Heart left ventricle (tissue), 16 donors: ENCODE data around the gene DNM1. TPM values are rescaled to one million over a fixed set of nuclear protein-coding genes. Genes with fewer than 3 reads are reported as not detected.
A peak's percentile ranks its signal among the peaks of the same experiment; 100 is the strongest.

Experiments
- ATAC-seq, 4 donors: fragments of 200-7000 bp; cut with Tn5 transposase; one replicate each; pipeline ENCODE4 v1.9.1; 2020 to 2022; ENCODE audit warnings: moderate library complexity in 4 of 4, mild to moderate bottlenecking in 3 of 4, moderate number of reproducible peaks in 1 of 4
- DNase-seq, 5 donors: peaks; one replicate each; pipeline ENCODE4 v3.0.0-alpha.2; 2020
- H3K27ac ChIP-seq, 12 donors: fragments of 200-600 bp; sonication (generic) in 4 of 12; one replicate each; pipeline versions ENCODE4 v1.5.0 to v1.8.0; 2016 to 2022; ENCODE audit warnings: mild to moderate bottlenecking in 2 of 12
- H3K27me3 ChIP-seq, 9 donors: fragments of 200-600 bp; sonication (generic) in 2 of 9; one replicate each; pipeline versions ENCODE4 v1.5.1 to v1.8.0; 2016 to 2022; ENCODE audit warnings: mild to moderate bottlenecking in 3 of 9
- H3K36me3 ChIP-seq, 9 donors: fragments of 200-600 bp; sonication (generic) in 2 of 9; one replicate each; pipeline versions ENCODE4 v1.5.0 to v1.8.0; 2018 to 2022; ENCODE audit warnings: mild to moderate bottlenecking in 2 of 9
- H3K4me1 ChIP-seq, 12 donors: fragments of 200-600 bp; sonication (generic) in 4 of 12; one replicate each; pipeline versions ENCODE4 v1.5.0 to v1.8.0; 2016 to 2022; ENCODE audit warnings: mild to moderate bottlenecking in 3 of 12
- H3K4me3 ChIP-seq, 12 donors: fragments of 200-600 bp; sonication (generic) in 4 of 12; one replicate each; pipeline versions ENCODE4 v1.5.0 to v1.8.0; 2017 to 2022; ENCODE audit warnings: mild to moderate bottlenecking in 9 of 12, moderate library complexity in 4 of 12
- H3K9me3 ChIP-seq, 12 donors: fragments of 200-600 bp; sonication (generic) in 4 of 12; one replicate each; pipeline versions ENCODE4 v1.5.0 to v1.8.0; 2016 to 2022; ENCODE audit warnings: mild to moderate bottlenecking in 1 of 12
- CTCF ChIP-seq, 12 donors: fragments of 200-600 bp; sonication (generic) in 4 of 12; IDR thresholded peaks; one replicate each; pipeline versions ENCODE4 v1.5.0 to v1.8.0; 2018 to 2022; ENCODE audit warnings: antibody characterized with exemption in 12 of 12, mild to moderate bottlenecking in 5 of 12
- POLR2A ChIP-seq, 2 donors: fragments of 450-650 bp; IDR thresholded peaks; one replicate each; pipeline ENCODE4 v1.6.1; 2017; ENCODE audit warnings: antibody characterized with exemption in 2 of 2, mild to moderate bottlenecking in 2 of 2, moderate library complexity in 2 of 2
- WGBS, 4 donors: extraction: QIAGEN DNeasy Blood & Tissue Kit in 2 of 4; methylation state at CpG; one replicate each; pipeline versions ENCODE4 v1.1.5 to v1.1.7; 2013 to 2018; 5-methylcytosine and 5-hydroxymethylcytosine counted together
- intact Hi-C, 10 donors: fragments of 100-400 bp; cut with DNase I; formaldehyde crosslinking; loops; one replicate each; pipeline versions ENCODE4 v1.11.1 to v1.14.2; 2022
- microRNA counts, 2 donors: library from miRNA; unstranded; fragments of <30 nt; microRNA quantifications; one replicate each; lab custom pipeline; 2016
- microRNA-seq, 4 donors: library from miRNA; unstranded; fragments of <30 nt; microRNA quantifications; one replicate each; pipeline versions ENCODE4 to v1.2.0, GENCODE V29; 2017 to 2020
- polyA plus RNA-seq, 2 donors: library from polyadenylated mRNA; stranded (reverse); fragments of 200-250 nt; gene quantifications; one replicate each; pipeline ENCODE4 v1.2.3, GENCODE V29; 2013
- total RNA-seq, 9 donors: library from RNA; depleted of rRNA in 2 of 9; stranded (reverse); fragments of >200 nt in 2 of 9; fragmentation: NEBNext Ultra II Directional in 3 of 9; extraction: Animal tissue kit (Norgen Biotek cat#: 25700) in 3 of 9; gene quantifications; one replicate each; pipeline versions ENCODE4 v1.1.0 to v1.2.4, GENCODE V29; 2016 to 2023
- donor health status: ischemic (EF 13 %, LVEDD 7.1; RV severe dilation, severe dysfunction).
- donor health status: healthy with polysubstance abuse.
- donor health status: DM: no; HTN: yes; CAD: no.
- donor health status: DM: no; HTN: no; CAD: no.
- donor health status: ischemic (EF 25% LVEDD 6.9; RV normal size, moderate dysfunction).
- donor health status: ischemic (EF 25% LVEDD 5.7; RV mildly dilated, moderate dysfunction).
- donor health status: healthy.
- donor health status: DM: yes; HTN: yes; CAD: no.
- donor health status: ischemic (EF 35%, LVEDD 5.7; RV mildly dilated, moderate dysfunction).
- donor health status: nonischemic (EF 11% LVEDD 7.7; RV severe dilation, severe dysfunction).
- donor health status: DM: yes; HTN: yes; CAD: no.
- donor health status: PGD.
- donor health status: ischemic (EF 29% LVEDD 5.4; RV normal size, mild dysfunction).
- donor health status: nonischemic (EF 23%, LVEDD 6.1; RV moderate dilation, normal function).

DNM1 gene
- total and polyA plus RNA-seq, 11 donors, result 1.6 to 17.2 (median 3.6) TPM

- 90 to 93% (median 92%) methylated on average over 18 to 20 of the region's 20 CpGs for WGBS, 4 donors
- TF ChIP-seq CTCF (IDR thresholded peaks at IDR 0.05), result no peak
- no peak for TF ChIP-seq POLR2A (IDR thresholded peaks at IDR 0.05)
- H3K27me3 ChIP-seq, result no peaks in the 10 kb centered on the region
- ATAC-seq, result no peak
- H3K4me3 ChIP-seq, result no peak overlapping the region
- H3K9me3 ChIP-seq, result no peaks in the 10 kb centered on the region
- peaks cover 0 to 5% (median 0%) of the 10 kb centered on the region in 9 donors for H3K36me3 ChIP-seq
- H3K27ac ChIP-seq, result no peak overlapping the region
- no peak for DNase-seq
- peaks cover 0 to 6% (median 0%) of the 10 kb centered on the region in 12 donors for H3K4me1 ChIP-seq
- intact Hi-C loops, result loop anchor here in 4 of 10 donors (5.0 to 10.0 kb wide), 5 partner anchors 43 to 336 kb away; partner anchors contain the start of gene SLC27A4 (in 3 of the 4)
These were observed 95.6 kb downstream of the DNM1 start for GRCh38 chr9:128298535-128299482.

- 76 to 81% (median 78%) methylated on average over 9 of the region's 9 CpGs for WGBS, 4 donors
- no peak for TF ChIP-seq POLR2A (IDR thresholded peaks at IDR 0.05)
- TF ChIP-seq CTCF (IDR thresholded peaks at IDR 0.05), result no peak
- no peaks in the 10 kb centered on the region for H3K9me3 ChIP-seq
These were observed 101.2 kb downstream of the DNM1 start for GRCh38 chr9:128304136-128304970.

More at GRCh38 chr9:128304136-128304970, 101.2 kb downstream of the DNM1 start:
- intact Hi-C loops, result no loop called here
- Histone ChIP-seq H3K36me3 (peaks cover 0 to 18% (median 16%) of the 10 kb centered on the region in 9 donors), H3K27me3 (no peaks in the 10 kb centered on the region), H3K4me1 (peaks cover 0 to 5% (median 0%) of the 10 kb centered on the region in 12 donors), H3K27ac (no peak overlapping the region), H3K4me3 (no peak overlapping the region)
- ATAC-seq, result peak; percentile 20 to 57 (median 30)
- no peak for DNase-seq

MicroRNAs encoded within 50 kb of the gene (microRNA counts, 767-probe panel; counts per million panel counts)
- microRNA hsa-miR-199b-5p (lab: Ali Mortazavi, UCI), result 3,298 to 3,821 counts per million in 2 donors
- microRNA hsa-miR-3154 (lab: Ali Mortazavi, UCI), result 0 to 71.6 counts per million in 2 donors

Small RNA genes within 50 kb of the gene (microRNA-seq; reads per million reads assigned to microRNA genes)
- gene MIR199B, result 237 to 575 (median 356) reads per million in 4 donors
- gene MIR3154, result 0.77 to 1.2 (median 0.90) reads per million in 4 donors

Other genes with a start within 250 kb of the DNM1 start
- 10 to 100 TPM in 7 of 9 donors, 1 to 10 TPM in 2; 5.4 to 45.2 (median 24.1) TPM for gene EEIG1, start 222.4 kb upstream of the DNM1 start, total RNA-seq
- gene EEIG1, start 222.4 kb upstream of the DNM1 start, polyA plus RNA-seq, result 10 to 100 TPM in 1 of 2 donors, 1 to 10 TPM in 1; 9.2 to 10.4 TPM
- 1 to 10 TPM; 3.5 to 8.9 (median 7.2) TPM for gene NAIF1, start 136.1 kb upstream of the DNM1 start, total RNA-seq
- gene NAIF1, start 136.1 kb upstream of the DNM1 start, polyA plus RNA-seq, result 1 to 10 TPM; 4.0 to 5.0 TPM
- gene SLC25A25, start 135.1 kb upstream of the DNM1 start, total RNA-seq, result 10 to 100 TPM in 3 of 9 donors, 1 to 10 TPM in 6; 3.2 to 15.1 (median 6.7) TPM
- 1 to 10 TPM; 1.7 to 8.8 TPM for gene SLC25A25, start 135.1 kb upstream of the DNM1 start, polyA plus RNA-seq
- gene PTGES2, start 75.7 kb upstream of the DNM1 start, total RNA-seq, result 100 to 1,000 TPM; 116 to 166 (median 139) TPM
- 100 to 1,000 TPM; 143 to 179 TPM for gene PTGES2, start 75.7 kb upstream of the DNM1 start, polyA plus RNA-seq
- gene LCN2, start 53.9 kb upstream of the DNM1 start, total RNA-seq, result 1 to 10 TPM in 1 of 9 donors, not detected in 8; 5.8 TPM
- 1 to 10 TPM in 1 of 2 donors, not detected in 1; 1.1 TPM for gene LCN2, start 53.9 kb upstream of the DNM1 start, polyA plus RNA-seq
- 100 to 1,000 TPM in 2 of 9 donors, 10 to 100 TPM in 7; 29.9 to 280 (median 46.4) TPM for gene BBLN, start 43.1 kb upstream of the DNM1 start, total RNA-seq
- gene BBLN, start 43.1 kb upstream of the DNM1 start, polyA plus RNA-seq, result 100 to 1,000 TPM in 1 of 2 donors, 10 to 100 TPM in 1; 47.3 to 122 TPM
- gene CIZ1, start 11.8 kb upstream of the DNM1 start, total RNA-seq, result 100 to 1,000 TPM in 1 of 9 donors, 10 to 100 TPM in 8; 42.6 to 101 (median 79.3) TPM
- 10 to 100 TPM; 43.7 to 53.8 TPM for gene CIZ1, start 11.8 kb upstream of the DNM1 start, polyA plus RNA-seq
- gene GOLGA2, start 72.6 kb downstream of the DNM1 start, total RNA-seq, result 100 to 1,000 TPM in 1 of 9 donors, 10 to 100 TPM in 8; 68.5 to 122 (median 87.4) TPM
- 100 to 1,000 TPM in 1 of 2 donors, 10 to 100 TPM in 1; 77.7 to 144 TPM for gene GOLGA2, start 72.6 kb downstream of the DNM1 start, polyA plus RNA-seq
- gene SWI5, start 72.9 kb downstream of the DNM1 start, total RNA-seq, result 10 to 100 TPM; 10.8 to 23.9 (median 18.7) TPM
- gene SWI5, start 72.9 kb downstream of the DNM1 start, polyA plus RNA-seq, result 10 to 100 TPM; 25.8 to 30.6 TPM
- gene TRUB2, start 119.1 kb downstream of the DNM1 start, total RNA-seq, result 10 to 100 TPM; 12.9 to 49.7 (median 34.5) TPM
- gene TRUB2, start 119.1 kb downstream of the DNM1 start, polyA plus RNA-seq, result 10 to 100 TPM; 25.3 to 25.6 TPM
- 10 to 100 TPM; 19.0 to 43.2 (median 29.8) TPM for gene COQ4, start 119.5 kb downstream of the DNM1 start, total RNA-seq
- gene COQ4, start 119.5 kb downstream of the DNM1 start, polyA plus RNA-seq, result 10 to 100 TPM; 32.2 to 38.1 TPM
- gene SLC27A4, start 137.1 kb downstream of the DNM1 start, total RNA-seq, result 10 to 100 TPM; 10.7 to 36.1 (median 17.8) TPM
- 10 to 100 TPM; 25.9 to 48.8 TPM for gene SLC27A4, start 137.1 kb downstream of the DNM1 start, polyA plus RNA-seq
- 10 to 100 TPM; 34.4 to 55.5 (median 45.4) TPM for gene URM1, start 168.0 kb downstream of the DNM1 start, total RNA-seq
- gene URM1, start 168.0 kb downstream of the DNM1 start, polyA plus RNA-seq, result 10 to 100 TPM; 30.2 to 85.6 TPM
- gene CERCAM, start 217.5 kb downstream of the DNM1 start, total RNA-seq, result 10 to 100 TPM in 7 of 9 donors, 1 to 10 TPM in 2; 5.9 to 30.0 (median 11.8) TPM
- gene CERCAM, start 217.5 kb downstream of the DNM1 start, polyA plus RNA-seq, result 10 to 100 TPM in 1 of 2 donors, 1 to 10 TPM in 1; 5.3 to 10.7 TPM